ENCODE results near the gene MTX3.

Gene MTX3, protein sequence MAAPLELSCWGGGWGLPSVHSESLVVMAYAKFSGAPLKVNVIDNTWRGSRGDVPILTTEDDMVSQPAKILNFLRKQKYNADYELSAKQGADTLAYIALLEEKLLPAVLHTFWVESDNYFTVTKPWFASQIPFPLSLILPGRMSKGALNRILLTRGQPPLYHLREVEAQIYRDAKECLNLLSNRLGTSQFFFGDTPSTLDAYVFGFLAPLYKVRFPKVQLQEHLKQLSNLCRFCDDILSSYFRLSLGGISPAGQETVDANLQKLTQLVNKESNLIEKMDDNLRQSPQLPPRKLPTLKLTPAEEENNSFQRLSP

DNA sequence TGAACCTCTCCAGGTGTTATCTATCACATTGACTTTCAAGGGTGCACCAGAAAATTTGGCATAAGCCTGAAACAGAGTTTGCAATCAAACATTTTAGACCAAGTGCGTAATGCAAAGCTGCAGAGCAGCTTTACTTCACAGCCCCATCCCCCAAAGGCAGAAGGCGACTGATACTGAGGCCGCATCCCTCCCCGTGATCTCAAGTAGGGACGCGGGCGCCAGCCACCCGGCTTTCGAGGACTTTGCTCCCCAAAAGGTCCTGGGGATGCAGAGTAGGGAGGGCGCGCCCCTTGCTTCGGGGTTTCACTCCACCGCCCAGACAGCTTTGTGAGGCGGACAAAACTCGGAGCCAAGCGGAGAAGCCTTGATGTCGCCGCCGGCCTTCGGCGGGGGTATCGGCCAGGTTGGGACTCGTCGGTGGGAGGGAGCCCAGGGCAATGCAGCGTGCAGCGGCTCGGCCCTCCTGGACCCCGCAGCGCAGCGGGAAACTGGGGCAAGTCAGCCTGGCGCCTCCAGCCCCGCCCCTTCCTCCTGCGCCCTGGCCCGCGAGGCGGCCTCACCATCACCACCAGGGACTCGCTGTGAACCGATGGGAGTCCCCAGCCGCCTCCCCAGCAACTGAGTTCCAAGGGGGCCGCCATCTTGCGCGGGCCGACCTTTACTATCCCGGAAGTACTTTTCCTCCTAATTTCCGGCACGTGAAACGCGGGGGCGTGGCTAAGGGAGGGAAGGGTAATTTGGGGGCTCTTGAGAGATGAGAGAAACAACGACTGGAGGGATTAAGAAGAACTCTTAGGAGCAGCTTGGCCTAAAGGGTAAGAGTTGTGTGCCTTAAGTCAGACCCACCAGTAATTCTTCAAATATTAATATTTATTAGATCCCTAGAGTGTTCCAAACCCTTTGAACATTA, at the start of gene MTX3:
TSS of gene MTX3 (minus strand) at position 665 of the 910 bp plus-strand sequence. CDS start at position 641, 24 bp downstream.
- DNase-seq = peak; percentile 98

GRCh38 chr5:80039650-80040049, 48.6 kb upstream of the MTX3 start:
- no peak for DNase-seq

DNA sequence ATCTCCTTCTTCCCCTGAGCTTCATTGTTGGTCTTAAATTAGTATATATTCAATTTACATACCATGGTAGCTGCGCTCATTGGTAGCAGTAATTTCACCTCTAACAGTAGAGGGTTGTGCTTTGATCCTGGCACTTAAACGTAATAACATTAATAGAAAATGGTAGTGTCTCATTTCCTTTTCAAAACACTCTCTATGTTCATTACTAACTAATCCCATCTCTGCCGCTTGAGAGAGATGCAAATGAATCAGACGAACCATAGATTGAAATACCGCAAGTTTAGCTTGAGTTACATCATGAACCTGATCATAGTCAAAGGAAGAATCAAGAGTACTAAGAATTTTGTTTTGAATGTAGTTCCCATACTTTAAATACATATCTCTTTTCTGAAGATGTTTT, 46.3 kb upstream of the MTX3 start:
- peak; percentile 81 for DNase-seq

DNA sequence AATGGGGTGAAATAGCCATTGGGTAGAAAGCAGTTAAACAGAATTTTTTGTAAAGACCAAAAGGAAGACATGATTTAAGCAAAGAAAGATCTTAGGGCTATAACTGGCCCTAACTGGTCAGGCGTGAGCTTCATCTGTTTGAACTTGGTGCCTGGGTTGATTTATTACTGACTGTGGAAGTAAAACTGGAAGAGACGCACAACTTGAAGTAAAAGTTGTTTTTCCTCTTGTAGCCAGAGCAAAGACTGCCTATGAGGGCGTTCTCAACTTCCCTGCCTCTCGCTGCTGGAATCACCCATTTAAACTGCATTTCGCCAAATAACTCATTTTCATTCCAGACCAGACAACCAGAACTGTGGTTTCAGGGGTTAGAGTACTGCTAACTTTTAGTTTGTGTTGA, 45.6 kb upstream of the MTX3 start:
- DNase-seq = peak; percentile 25

DNA sequence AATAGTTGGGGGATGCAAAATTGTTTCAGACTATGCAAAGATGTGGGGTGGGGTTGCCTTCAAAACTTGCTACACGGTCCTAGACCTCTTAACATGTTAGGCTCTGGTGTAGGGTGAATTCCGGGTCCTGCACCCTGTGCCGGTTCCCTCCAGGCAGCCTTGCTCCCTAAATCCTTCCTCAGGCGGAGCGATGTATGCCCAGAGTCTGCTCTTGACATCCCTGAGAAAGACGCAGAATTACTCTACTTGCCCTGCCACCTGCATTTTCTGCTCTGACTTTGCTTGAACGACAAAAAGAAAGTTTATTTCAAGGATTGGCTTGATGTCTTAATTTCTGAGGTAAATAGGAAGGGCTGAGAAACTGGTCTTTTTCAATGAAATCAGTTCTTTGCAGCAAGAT, 44.8 kb upstream of the MTX3 start:
- no peak for DNase-seq

DNA sequence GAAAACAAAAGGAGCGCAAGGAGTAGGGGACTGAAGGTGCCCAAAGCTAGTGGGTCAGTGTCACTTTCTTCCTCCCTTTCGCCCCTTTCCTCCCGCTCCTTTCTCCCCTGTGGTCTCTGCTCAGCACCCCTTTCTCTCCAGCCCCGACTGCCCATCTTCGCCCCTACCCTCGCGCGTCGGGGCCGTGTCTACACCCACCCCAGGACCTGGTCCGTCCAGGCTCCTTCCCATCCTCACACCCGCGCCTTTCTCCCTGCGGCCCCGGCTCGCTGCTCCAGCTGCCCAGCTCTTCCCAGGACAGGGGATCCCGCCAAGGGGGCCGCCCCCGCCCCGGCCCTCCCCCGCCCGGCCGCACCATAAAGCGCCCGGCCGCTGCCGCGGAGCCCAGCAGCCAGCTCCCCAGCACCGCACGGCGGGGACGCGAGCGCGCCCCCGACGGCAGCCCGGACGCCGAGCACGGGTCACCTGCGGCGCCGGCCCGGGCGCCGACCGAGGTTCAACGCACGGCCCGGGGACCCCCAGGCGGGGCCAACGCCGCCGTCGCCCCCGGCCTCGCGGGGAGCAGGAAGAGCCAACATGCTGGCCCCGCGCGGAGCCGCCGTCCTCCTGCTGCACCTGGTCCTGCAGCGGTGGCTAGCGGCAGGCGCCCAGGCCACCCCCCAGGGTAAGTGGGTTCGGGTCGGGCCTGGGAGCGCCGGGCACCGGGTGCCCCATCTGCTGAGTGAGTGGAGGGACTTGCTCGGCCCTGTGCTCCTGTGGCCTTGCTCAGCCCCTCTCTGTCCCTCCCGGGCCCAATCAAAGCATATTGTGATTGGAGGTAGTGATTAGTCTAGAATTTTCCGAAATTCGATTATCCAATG, 44.1 kb upstream of the MTX3 start, which contains the start of gene THBS4:
TSS of gene THBS4 (plus strand) at position 387 of the 860 bp plus-strand sequence. CDS start at position 577, 190 bp downstream.
- DNase-seq = no peak

DNA sequence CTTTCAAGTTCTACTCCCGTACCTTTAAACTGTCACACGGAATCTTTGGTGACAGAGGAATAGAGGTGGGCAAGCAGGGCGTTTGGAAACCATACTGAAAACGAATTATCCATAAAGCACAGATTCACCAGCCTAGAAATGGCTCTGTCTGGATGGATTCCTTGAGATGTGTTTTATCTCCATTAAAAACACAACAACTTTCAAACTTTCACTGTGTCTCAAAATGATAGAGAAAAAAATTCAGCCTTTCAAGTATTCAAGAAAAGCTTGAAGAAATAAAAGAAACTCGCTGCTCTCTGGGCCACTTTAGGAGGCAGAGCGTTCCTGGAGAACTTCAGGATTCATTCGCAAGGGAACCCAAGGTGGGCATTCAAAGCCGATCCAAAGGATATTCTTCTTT, 43.5 kb upstream of the MTX3 start:
- no peak for DNase-seq

GRCh38 chr5:80033513-80033912, 42.5 kb upstream of the MTX3 start:
- DNase-seq = no peak

- DNase-seq = no peak
Measured at GRCh38 chr5:80031109-80031508, 40.0 kb upstream of the MTX3 start.

- no peak for DNase-seq
Measured at GRCh38 chr5:80026841-80027240, 35.8 kb upstream of the MTX3 start.

GRCh38 chr5:80025069-80025468, 34.0 kb upstream of the MTX3 start:
- no peak for DNase-seq

- peak; percentile 42 for DNase-seq
Measured at GRCh38 chr5:80010754-80011392, 19.8 kb upstream of the MTX3 start.

- no peak for DNase-seq
Measured at GRCh38 chr5:80008995-80009765, 18.1 kb upstream of the MTX3 start.

DNA sequence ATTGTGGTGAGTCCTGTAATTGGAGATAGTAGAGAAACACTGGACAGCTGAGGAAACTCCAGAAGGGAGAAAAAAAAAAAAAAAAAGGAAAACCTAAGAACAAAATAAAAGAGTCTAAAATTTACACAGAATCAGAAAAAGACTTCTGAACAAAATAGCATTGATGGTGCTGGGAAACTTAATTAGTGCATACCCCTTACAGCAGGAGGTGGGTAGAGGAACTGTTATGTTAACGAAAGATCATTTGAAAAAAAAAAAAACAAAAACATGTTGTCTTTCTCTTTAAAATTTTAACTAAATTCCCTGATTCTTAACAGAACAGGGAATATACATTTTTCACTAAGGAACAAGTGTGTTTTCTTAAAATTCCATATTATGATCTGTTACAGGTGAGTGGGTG, 11.6 kb upstream of the MTX3 start:
- no peak for DNase-seq

DNA sequence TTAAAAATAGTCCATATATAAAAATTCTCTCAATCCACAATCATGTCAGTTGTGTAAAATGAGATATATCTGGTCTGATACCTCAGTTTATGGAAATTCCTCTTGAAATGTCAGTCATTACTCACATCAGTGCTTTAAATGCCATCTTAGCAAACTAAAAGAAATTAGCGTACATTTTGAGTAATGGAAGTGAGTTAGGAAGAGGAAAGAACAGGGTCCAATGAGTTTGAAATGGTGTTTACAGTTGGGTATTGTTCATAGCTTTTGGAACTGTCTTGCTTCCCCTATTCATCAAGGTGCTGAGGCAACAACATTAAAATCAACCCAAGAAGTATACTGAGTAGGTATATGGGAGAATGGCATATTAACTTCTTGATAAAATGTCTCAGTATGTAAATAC, 8.7 kb upstream of the MTX3 start:
- no peak for DNase-seq

- DNase-seq = no peak
Measured at GRCh38 chr5:79992891-79993657, 2.0 kb upstream of the MTX3 start.

DNA sequence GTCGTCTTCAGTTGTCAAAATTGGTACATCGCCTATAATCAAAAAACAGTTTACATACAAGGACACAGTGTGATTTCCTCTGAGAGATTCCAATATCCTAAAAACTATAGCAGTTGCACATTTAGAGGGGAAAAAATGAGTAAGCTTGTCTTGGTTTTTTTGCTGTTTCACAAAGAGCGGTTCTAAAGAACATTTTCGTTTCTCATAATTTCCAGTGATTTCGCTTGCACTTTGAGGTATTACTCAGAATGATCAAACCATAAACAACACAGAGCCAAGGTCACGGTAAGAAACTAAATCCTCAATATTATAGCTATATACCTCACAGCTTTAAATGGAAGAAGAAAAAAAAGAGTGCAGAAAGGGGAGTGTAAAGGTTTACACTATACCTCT, 861 bp downstream of the MTX3 start:
- no peak for DNase-seq

GRCh38 chr5:79986260-79986659, 4.8 kb downstream of the MTX3 start:
- DNase-seq = no peak

DNA sequence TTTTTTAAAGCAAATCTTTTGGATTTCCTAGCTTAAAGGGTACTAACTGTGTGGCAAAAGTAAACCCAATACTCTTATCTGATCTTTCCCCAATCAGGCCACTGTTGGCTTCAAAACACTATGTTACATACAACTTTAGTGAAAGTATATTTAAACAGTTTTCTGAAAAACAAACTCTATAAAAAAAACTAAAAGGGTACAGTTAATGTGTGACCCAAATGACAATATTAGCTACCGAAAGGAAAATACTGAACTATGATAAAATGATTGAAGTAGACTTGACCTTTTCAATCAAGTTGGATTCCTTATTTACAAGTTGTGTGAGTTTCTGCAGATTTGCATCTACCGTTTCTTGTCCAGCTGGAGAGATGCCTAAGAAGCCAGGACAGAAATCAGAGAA, 5.8 kb downstream of the MTX3 start:
- no peak for DNase-seq

DNA sequence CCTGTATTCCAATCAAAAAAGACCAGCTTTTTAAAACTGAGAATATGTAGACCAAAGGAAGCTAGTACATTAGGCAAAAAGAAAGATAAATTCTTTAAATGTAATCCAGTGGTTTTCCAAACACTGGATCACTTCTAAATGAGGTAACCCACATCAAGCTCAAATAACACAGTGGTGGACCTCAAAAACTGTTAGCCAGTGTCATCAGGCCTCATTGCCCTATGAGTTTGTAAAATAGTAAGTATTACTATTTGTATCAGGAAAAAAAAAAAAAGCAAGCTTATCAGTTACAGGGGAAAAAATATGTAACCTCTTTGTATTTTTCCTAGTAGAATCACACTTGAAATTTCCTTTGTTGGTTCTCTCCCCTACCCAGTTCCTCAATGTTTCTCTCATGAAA, 6.7 kb downstream of the MTX3 start:
- no peak for DNase-seq

DNA sequence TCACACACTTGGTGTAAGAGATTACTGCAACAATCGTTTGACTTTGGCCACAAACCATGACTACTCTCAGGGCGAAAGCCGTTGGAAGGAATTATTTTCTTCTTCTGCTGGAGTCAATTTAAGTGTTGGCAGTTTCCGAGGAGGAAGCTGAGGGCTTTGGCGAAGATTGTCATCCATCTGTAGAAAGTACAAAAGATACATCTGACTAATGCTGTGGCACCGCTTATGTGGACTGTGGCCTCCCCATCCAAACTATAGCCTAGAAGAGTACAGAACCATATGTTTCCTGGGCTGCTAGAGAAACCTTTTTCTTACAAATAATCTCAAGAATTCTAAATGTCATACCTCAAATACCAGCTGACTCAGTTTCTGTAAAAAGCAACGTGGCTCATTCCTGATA, 7.4 kb downstream of the MTX3 start:
- no peak for DNase-seq

Data from NCI-H82 (cell line).